Karpas-422 (cell line): Measurements from ENCODE around the gene PLEKHA8. TPM values are rescaled to one million over a fixed set of nuclear protein-coding genes. Genes with fewer than 3 reads are reported as not detected.

Experiments
- DNase-seq: peaks from one replicate; pipeline ENCODE4 v3.0.0-alpha.2; 2015
- H2AFZ ChIP-seq: fragments of 200-600 bp; sonication (generic); 2 replicates; pipeline ENCODE4 v1.6.1; 2014; ENCODE audit warnings: antibody characterized with exemption, low read length, mixed read lengths
- H3K27ac ChIP-seq: fragments of 200-600 bp; sonication (generic); 2 replicates; pipeline ENCODE4 v1.5.1; 2014; ENCODE audit warnings: mild to moderate bottlenecking, low read length, moderate library complexity
- H3K27me3 ChIP-seq: fragments of 200-600 bp; sonication (generic); 2 replicates; pipeline ENCODE4 v1.6.1; 2014; ENCODE audit warnings: low read length, mixed read lengths
- H3K36me3 ChIP-seq: fragments of 200-600 bp; sonication (generic); 2 replicates; pipeline ENCODE4 v1.6.1; 2014; ENCODE audit warnings: low read length, mixed read lengths; ENCODE audit not compliant: insufficient read depth
- H3K4me1 ChIP-seq: fragments of 200-600 bp; sonication (generic); 2 replicates; pipeline ENCODE4 v1.6.1; 2014; ENCODE audit warnings: mild to moderate bottlenecking, low read length, mixed read lengths
- H3K4me2 ChIP-seq: fragments of 200-600 bp; sonication (generic); 2 replicates; pipeline ENCODE4 v1.6.1; 2014; ENCODE audit warnings: low read length, low read depth, mild to moderate bottlenecking; ENCODE audit not compliant: poor library complexity, severe bottlenecking
- H3K4me3 ChIP-seq: fragments of 200-600 bp; sonication (generic); 2 replicates; pipeline ENCODE4 v1.5.1; 2014; ENCODE audit warnings: mild to moderate bottlenecking, antibody characterized with exemption, low read length, mixed read lengths
- H3K79me2 ChIP-seq: fragments of 200-600 bp; sonication (generic); 2 replicates; pipeline ENCODE4 v1.6.1; 2014; ENCODE audit warnings: mild to moderate bottlenecking, low read length, mixed read lengths
- H3K9ac ChIP-seq: fragments of 200-600 bp; sonication (generic); 2 replicates; pipeline ENCODE4 v1.6.0; 2014; ENCODE audit warnings: low read length
- H3K9me2 ChIP-seq: fragments of 200-600 bp; sonication (generic), shearing (Covaris generic); replicated peaks from 2 replicates; pipeline ENCODE4 v1.6.0; 2014; ENCODE audit warnings: mild to moderate bottlenecking, low read length, moderate library complexity; ENCODE audit not compliant: insufficient read depth
- H3K9me3 ChIP-seq: fragments of 300-700, 200-600 bp; sonication (generic); 2 replicates; pipeline ENCODE4 v1.6.1; 2014; ENCODE audit warnings: low read length, mixed read lengths
- H4K20me1 ChIP-seq: fragments of 200-600 bp; sonication (generic); 2 replicates; pipeline ENCODE4 v1.6.1; 2014; ENCODE audit warnings: mild to moderate bottlenecking, antibody characterized with exemption, low read length, low read depth; ENCODE audit not compliant: insufficient read depth
- total RNA-seq: library from RNA; depleted of rRNA; stranded (reverse); fragments of >200 nt; shearing (Covaris generic); gene quantifications from 2 replicates; pipeline ENCODE4 v1.2.3, GENCODE V29; 2014; ENCODE audit warnings: low replicate concordance

The PLEKHA8 gene
- total RNA-seq, 1 experiment from 2014 or later, result 41.0 TPM

- no peak overlapping the region for H2AFZ ChIP-seq
These were observed 108.7 kb downstream of the PLEKHA8 start for GRCh38 chr7:30136743-30137485.

GRCh38 chr7:30139836-30140384 is 111.7 kb downstream of the PLEKHA8 start:
- Histone ChIP-seq H2AFZ (no peak overlapping the region), H3K27me3 (no peaks in the 10 kb centered on the region), H3K9me3 (no peaks in the 10 kb centered on the region), H3K4me3 (no peak overlapping the region), H3K79me2 (peaks cover 95% of the 10 kb centered on the region), H3K4me1 (peaks cover 85% of the 10 kb centered on the region), H3K36me3 (no peaks in the 10 kb centered on the region), H3K9me2 (no peaks in the 10 kb centered on the region), H3K9ac (peak overlapping the region; percentile 17; the same call in 1 of the 2 replicates), H3K4me2 (peak overlapping the region; percentile 41), H3K27ac (peak overlapping the region; percentile 57), H4K20me1 (no peaks in the 10 kb centered on the region)
- no peak for DNase-seq

More at GRCh38 chr7:30136743-30137485, 108.7 kb downstream of the PLEKHA8 start:
- DNase-seq, result no peak
- no peaks in the 10 kb centered on the region for H4K20me1 ChIP-seq
- H3K79me2 ChIP-seq, result peaks cover 66% of the 10 kb centered on the region
- peak overlapping the region; percentile 92 for H3K4me3 ChIP-seq
- peak overlapping the region; percentile 82 for H3K27ac ChIP-seq
- peak overlapping the region; percentile 96 for H3K9ac ChIP-seq
- peak overlapping the region; percentile 92 for H3K4me2 ChIP-seq
- H3K27me3 ChIP-seq, result no peaks in the 10 kb centered on the region
- H3K36me3 ChIP-seq, result no peaks in the 10 kb centered on the region
- H3K9me2 ChIP-seq, result no peaks in the 10 kb centered on the region
- peaks cover 64% of the 10 kb centered on the region for H3K4me1 ChIP-seq
- H3K9me3 ChIP-seq, result no peaks in the 10 kb centered on the region

- H3K9ac ChIP-seq, result no peak overlapping the region
- peaks cover 100% of the 10 kb centered on the region for H3K79me2 ChIP-seq
- peaks cover 90% of the 10 kb centered on the region for H3K4me1 ChIP-seq
- no peaks in the 10 kb centered on the region for H3K9me3 ChIP-seq
- H3K36me3 ChIP-seq, result no peaks in the 10 kb centered on the region
- no peaks in the 10 kb centered on the region for H4K20me1 ChIP-seq
- H3K27me3 ChIP-seq, result no peaks in the 10 kb centered on the region
- no peak overlapping the region for H2AFZ ChIP-seq
- peak overlapping the region; percentile 41 for H3K4me2 ChIP-seq
- no peak for DNase-seq
- H3K4me3 ChIP-seq, result no peak overlapping the region
- H3K9me2 ChIP-seq, result no peaks in the 10 kb centered on the region
- peak overlapping the region; percentile 57 for H3K27ac ChIP-seq
These were observed 112.2 kb downstream of the PLEKHA8 start for GRCh38 chr7:30140456-30140855.

- H2AFZ ChIP-seq, result no peak overlapping the region
These were observed 114.5 kb downstream of the PLEKHA8 start for GRCh38 chr7:30142710-30143109.

GRCh38 chr7:30143748-30144251 is 115.6 kb downstream of the PLEKHA8 start:
- H3K4me1 ChIP-seq, result peaks cover 97% of the 10 kb centered on the region
- peaks cover 100% of the 10 kb centered on the region for H3K79me2 ChIP-seq
- no peak overlapping the region for H3K4me3 ChIP-seq
- no peaks in the 10 kb centered on the region for H3K9me2 ChIP-seq
- H2AFZ ChIP-seq, result no peak overlapping the region
- no peak overlapping the region for H3K9ac ChIP-seq
- H3K9me3 ChIP-seq, result no peaks in the 10 kb centered on the region
- no peaks in the 10 kb centered on the region for H3K27me3 ChIP-seq
- no peaks in the 10 kb centered on the region; the same call in 1 of the 2 replicates for H3K36me3 ChIP-seq
- H4K20me1 ChIP-seq, result no peaks in the 10 kb centered on the region
- no peak for DNase-seq
- H3K4me2 ChIP-seq, result no peak overlapping the region
- H3K27ac ChIP-seq, result peak overlapping the region; percentile 27

More at GRCh38 chr7:30142710-30143109, 114.5 kb downstream of the PLEKHA8 start:
- Histone ChIP-seq H4K20me1 (no peaks in the 10 kb centered on the region), H3K4me3 (no peak overlapping the region), H3K4me2 (no peak overlapping the region), H3K9me3 (no peaks in the 10 kb centered on the region), H3K27me3 (no peaks in the 10 kb centered on the region), H3K9ac (no peak overlapping the region), H3K36me3 (no peaks in the 10 kb centered on the region), H3K27ac (no peak overlapping the region), H3K9me2 (no peaks in the 10 kb centered on the region), H3K79me2 (peaks cover 100% of the 10 kb centered on the region), H3K4me1 (peaks cover 97% of the 10 kb centered on the region)
- no peak for DNase-seq

GRCh38 chr7:30144657-30145306 is 116.6 kb downstream of the PLEKHA8 start:
- Histone ChIP-seq H3K4me2 (no peak overlapping the region), H2AFZ (no peak overlapping the region), H3K4me3 (no peak overlapping the region), H3K9ac (no peak overlapping the region), H3K4me1 (peaks cover 91% of the 10 kb centered on the region), H3K27ac (no peak overlapping the region), H4K20me1 (no peaks in the 10 kb centered on the region), H3K9me2 (no peaks in the 10 kb centered on the region), H3K36me3 (peaks cover 9% of the 10 kb centered on the region), H3K9me3 (no peaks in the 10 kb centered on the region), H3K79me2 (peaks cover 100% of the 10 kb centered on the region), H3K27me3 (no peaks in the 10 kb centered on the region)
- no peak for DNase-seq

GRCh38 chr7:30145426-30145970 is 117.3 kb downstream of the PLEKHA8 start:
- peak overlapping the region; percentile 57 for H3K4me2 ChIP-seq
- no peak overlapping the region for H2AFZ ChIP-seq
- H3K79me2 ChIP-seq, result peaks cover 100% of the 10 kb centered on the region
- H3K9me3 ChIP-seq, result no peaks in the 10 kb centered on the region
- no peak overlapping the region for H3K4me3 ChIP-seq
- no peaks in the 10 kb centered on the region for H4K20me1 ChIP-seq
- H3K4me1 ChIP-seq, result peaks cover 84% of the 10 kb centered on the region
- no peak overlapping the region for H3K9ac ChIP-seq
- no peak for DNase-seq
- H3K27ac ChIP-seq, result no peak overlapping the region
- peaks cover 16% of the 10 kb centered on the region for H3K36me3 ChIP-seq
- H3K9me2 ChIP-seq, result no peaks in the 10 kb centered on the region
- H3K27me3 ChIP-seq, result no peaks in the 10 kb centered on the region
